H9 (cell line): ENCODE results near the gene PDX1. TPM values are rescaled to one million over a fixed set of nuclear protein-coding genes. Genes with fewer than 3 reads are reported as not detected.

ENCODE experiments used
- DNase-seq: peaks from one replicate; pipeline ENCODE4 v3.0.0-alpha.2; 2017
- H2AFZ ChIP-seq: one replicate; pipeline ENCODE4 v1.6.1; 2013; ENCODE audit warnings: mild to moderate bottlenecking, low read length, control low read depth, moderate library complexity
- H2AK5ac ChIP-seq: 2 replicates; pipeline ENCODE4 v1.6.1; 2013; ENCODE audit warnings: low read length, control low read depth, mixed read lengths; ENCODE audit not compliant: insufficient read length
- H2BK120ac ChIP-seq: one replicate; pipeline ENCODE4 v1.6.1; 2013; ENCODE audit warnings: low read depth, mild to moderate bottlenecking, low read length, control low read depth, inconsistent platforms; ENCODE audit not compliant: poor library complexity, severe bottlenecking
- H2BK12ac ChIP-seq: 2 replicates; pipeline ENCODE4 v1.6.1; 2013; ENCODE audit warnings: low read length, control low read depth, mixed read lengths, low read depth; ENCODE audit not compliant: insufficient read length
- H2BK15ac ChIP-seq: 2 replicates; pipeline ENCODE4 v1.6.1; 2013; ENCODE audit warnings: low read depth, low read length, control low read depth
- H2BK20ac ChIP-seq: one replicate; pipeline ENCODE4 v1.6.1; 2013; ENCODE audit warnings: low read depth, mild to moderate bottlenecking, low read length, control low read depth, inconsistent platforms; ENCODE audit not compliant: poor library complexity, severe bottlenecking
- H2BK5ac ChIP-seq: 2 replicates; pipeline ENCODE4 v1.6.1; 2013; ENCODE audit warnings: low read length, control low read depth, mixed read lengths; ENCODE audit not compliant: insufficient read length
- H3K14ac ChIP-seq: 2 replicates; pipeline ENCODE4 v1.6.1; 2013; ENCODE audit warnings: low read length, control low read depth; ENCODE audit not compliant: insufficient read depth
- H3K18ac ChIP-seq: 2 replicates; pipeline ENCODE4 v1.6.1; 2013; ENCODE audit warnings: low read depth, mild to moderate bottlenecking, mixed read lengths, low read length, control low read depth; ENCODE audit not compliant: insufficient read length
- H3K23ac ChIP-seq: 2 replicates; pipeline ENCODE4 v1.6.1; 2013; ENCODE audit warnings: low read length, control low read depth, mixed read lengths, low read depth; ENCODE audit not compliant: insufficient read length
- H3K23me2 ChIP-seq: 2 replicates; pipeline ENCODE4 v1.6.1; 2013; ENCODE audit warnings: low read depth, mild to moderate bottlenecking, mixed read lengths, low read length, control low read depth; ENCODE audit not compliant: insufficient read length, poor library complexity, severe bottlenecking
- H3K27ac ChIP-seq: 2 replicates; pipeline ENCODE4 v1.5.1; 2013; ENCODE audit warnings: low read length, control low read depth, mixed read lengths, low read depth; ENCODE audit not compliant: insufficient read length
- H3K27me3 ChIP-seq: 2 replicates; pipeline ENCODE4 v1.6.1; 2013; ENCODE audit warnings: low read length, control low read depth, inconsistent platforms; ENCODE audit not compliant: insufficient read depth
- H3K4ac ChIP-seq: 2 replicates; pipeline ENCODE4 v1.6.1; 2013; ENCODE audit warnings: low read depth, mild to moderate bottlenecking, control low read depth, inconsistent platforms, low read length, moderate library complexity
- H3K4me1 ChIP-seq: 2 replicates; pipeline ENCODE4 v1.6.1; 2013; ENCODE audit warnings: low read length, control low read depth, inconsistent platforms; ENCODE audit not compliant: insufficient read depth
- H3K4me2 ChIP-seq: 2 replicates; pipeline ENCODE4 v1.6.1; 2013; ENCODE audit warnings: low read length, control low read depth, mixed read lengths; ENCODE audit not compliant: insufficient read length, insufficient read depth
- H3K56ac ChIP-seq: 2 replicates; pipeline ENCODE4 v1.6.1; 2013; ENCODE audit warnings: low read depth, mild to moderate bottlenecking, mixed read lengths, low read length, control low read depth; ENCODE audit not compliant: insufficient read length
- H3K79me1 ChIP-seq: 2 replicates; pipeline ENCODE4 v1.6.1; 2013; ENCODE audit warnings: low read depth, mild to moderate bottlenecking, moderate library complexity, low read length, control low read depth, inconsistent platforms; ENCODE audit not compliant: insufficient read depth, poor library complexity, severe bottlenecking
- H3K79me2 ChIP-seq: 2 replicates; pipeline ENCODE4 v1.6.1; 2013; ENCODE audit warnings: low read length, control low read depth, inconsistent platforms; ENCODE audit not compliant: insufficient read depth
- H3K9ac ChIP-seq: 2 replicates; pipeline ENCODE4 v1.6.1; 2013; ENCODE audit warnings: low read length, control low read depth, mixed read lengths; ENCODE audit not compliant: insufficient read length; ENCODE audit errors: extremely low read depth
- H3K9me3 ChIP-seq: one replicate; pipeline ENCODE4 v1.6.1; 2013; ENCODE audit warnings: low read depth, low read length, inconsistent platforms; ENCODE audit not compliant: control insufficient read depth
- H3T11ph ChIP-seq: one replicate; pipeline ENCODE4 v1.6.1; 2013; ENCODE audit warnings: mild to moderate bottlenecking, low read length, control low read depth, inconsistent platforms
- H4K20me1 ChIP-seq: one replicate; pipeline ENCODE4 v1.6.1; 2013; ENCODE audit not compliant: control insufficient read depth, insufficient read length, insufficient read depth
- H4K5ac ChIP-seq: 2 replicates; pipeline ENCODE4 v1.6.1; 2013; ENCODE audit warnings: low read depth, mild to moderate bottlenecking, mixed read lengths, low read length, control low read depth; ENCODE audit not compliant: insufficient read length
- H4K8ac ChIP-seq: replicated peaks from 2 replicates; pipeline ENCODE4 v1.6.1; 2013; ENCODE audit warnings: low read length, control low read depth, mixed read lengths, low read depth; ENCODE audit not compliant: insufficient read length
- H4K91ac ChIP-seq: 2 replicates; pipeline ENCODE4 v1.6.1; 2013; ENCODE audit warnings: low read depth, mild to moderate bottlenecking, moderate library complexity, mixed read lengths, low read length, control low read depth; ENCODE audit not compliant: insufficient read length
- H3K27ac Mint-ChIP-seq, 3 experiments: 2 replicates in 2 of 3; 3 replicates in 1 of 3; pipeline ENCODE4 v1.8.0; 2020 to 2021; ENCODE audit warnings: mixed read lengths in 3 of 3, mild to moderate bottlenecking in 1 of 3, moderate library complexity in 1 of 3
- H3K27me3 Mint-ChIP-seq: 2 replicates; pipeline ENCODE4 v1.8.0; 2021; ENCODE audit warnings: low read depth, mild to moderate bottlenecking, moderate library complexity, mixed read lengths
- H3K36me3 Mint-ChIP-seq, 3 experiments: 2 replicates in 2 of 3; 3 replicates in 1 of 3; pipeline ENCODE4 v1.8.0; 2020 to 2021; ENCODE audit warnings: low read depth in 3 of 3, mixed read lengths in 3 of 3; ENCODE audit not compliant: insufficient read depth in 1 of 3
- H3K4me1 Mint-ChIP-seq, 2 experiments: 2 replicates each; pipeline ENCODE4 v1.8.0; 2020; ENCODE audit warnings: mixed read lengths in 2 of 2
- H3K4me3 Mint-ChIP-seq, 2 experiments: 2 replicates in 1 of 2; 3 replicates in 1 of 2; pipeline ENCODE4 v1.8.0; 2020 to 2021; ENCODE audit warnings: mild to moderate bottlenecking in 2 of 2, mixed read lengths in 2 of 2, moderate library complexity in 1 of 2
- H3K9me3 Mint-ChIP-seq, 2 experiments: 2 replicates in 1 of 2; 3 replicates in 1 of 2; pipeline ENCODE4 v1.8.0; 2020; ENCODE audit warnings: mild to moderate bottlenecking in 2 of 2, mixed read lengths in 2 of 2, moderate library complexity in 1 of 2
- WGBS: extraction: QIAGEN DNeasy Blood & Tissue Kit; methylation state at CpG from one replicate; pipeline ENCODE4 v1.1.7; 2013; ENCODE audit warnings: missing lambda C conversion rate, low lambda C conversion rate, mixed read lengths; ENCODE audit not compliant: insufficient read length; ENCODE audit errors: extremely low coverage; 5-methylcytosine and 5-hydroxymethylcytosine counted together
- total RNA-seq: library from RNA; stranded (reverse); gene quantifications from 2 replicates; pipeline ENCODE4 v1.2.1, GENCODE V29; 2021
- TF ChIP-seq, protein P1 (sequence below): fragments of 200-600 bp; sonication (generic); conservative IDR thresholded peaks from 3 replicates; pipeline ENCODE4 v1.8.0; 2021; ENCODE audit warnings: antibody characterized with exemption, mild to moderate bottlenecking

PDX1 gene
- total RNA-seq, 1 experiment from 2014 or later, result not detected

DNA sequence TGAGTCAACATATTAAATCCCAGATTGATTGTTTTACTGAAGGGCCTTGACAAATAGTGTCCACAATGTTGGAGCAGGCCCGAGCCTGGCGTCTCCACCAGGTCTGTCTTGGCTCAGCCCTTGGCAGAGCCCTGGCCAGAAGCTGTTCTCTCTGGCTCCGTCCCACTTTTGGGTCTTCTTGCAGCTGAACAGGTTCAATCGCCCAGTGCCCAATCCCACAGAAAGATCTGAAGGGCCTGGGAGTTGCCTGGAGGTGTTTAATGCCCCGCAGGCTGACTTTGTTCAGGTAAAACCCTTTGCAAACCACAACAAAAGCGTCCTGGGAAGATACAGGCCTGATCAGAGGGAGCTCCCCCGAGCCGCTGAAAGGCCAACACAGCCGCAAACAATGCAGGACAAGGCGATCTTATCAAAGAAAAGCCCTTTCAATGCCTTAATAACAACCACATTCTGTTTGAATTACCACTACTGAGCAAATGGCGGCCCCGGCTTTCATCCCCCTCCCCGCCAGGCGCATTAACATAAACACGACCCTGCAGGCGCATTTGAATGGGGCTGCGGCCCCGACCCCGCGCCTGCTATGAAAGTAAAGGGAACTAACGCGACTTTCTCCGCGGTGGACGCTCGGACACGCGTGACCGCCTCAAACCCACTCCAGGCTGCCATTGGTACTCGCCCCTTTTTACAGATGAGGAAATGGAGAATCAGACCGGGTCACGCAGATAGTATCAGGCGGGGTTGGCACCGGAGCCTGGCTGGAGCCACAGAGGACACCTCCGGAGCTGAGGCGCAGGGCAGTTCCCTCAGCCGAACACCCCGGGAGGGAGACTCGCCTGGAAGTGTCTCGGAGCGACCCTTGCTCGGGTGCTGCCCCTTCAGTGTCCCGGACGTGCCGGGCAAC is 46.2 kb downstream of the PDX1 start:
- peaks cover 39 to 55% of the 10 kb centered on the region in 2 experiments for H3K4me1 Mint-ChIP-seq
- H3K27me3 Mint-ChIP-seq, result peaks cover 100% of the 10 kb centered on the region
- H2AFZ ChIP-seq, result no peak overlapping the region

More for the DNA sequence above, 46.2 kb downstream of the PDX1 start:
- Histone ChIP-seq H4K8ac (no peak overlapping the region), H2BK15ac (no peak overlapping the region), H3K4me1 (peaks cover 9% of the 10 kb centered on the region), H4K91ac (no peak overlapping the region), H3K9ac (no peak overlapping the region), H3K79me2 (no peaks in the 10 kb centered on the region), H4K20me1 (peaks cover 4% of the 10 kb centered on the region), H2BK120ac (no peak overlapping the region), H3T11ph (no peak overlapping the region), H3K56ac (no peak overlapping the region), H3K4ac (no peak overlapping the region), H3K79me1 (no peaks in the 10 kb centered on the region), H3K23me2 (no peaks in the 10 kb centered on the region), H3K27ac (no peak overlapping the region), H4K5ac (no peak overlapping the region), H2BK20ac (no peak overlapping the region), H3K14ac (no peak overlapping the region), H3K27me3 (peaks cover 96% of the 10 kb centered on the region), H2BK12ac (no peak overlapping the region), H3K23ac (no peak overlapping the region), H2AK5ac (no peak overlapping the region), H2BK5ac (no peak overlapping the region), H3K9me3 (no peaks in the 10 kb centered on the region), H3K4me2 (peak overlapping the region; percentile 16), H3K18ac (no peak overlapping the region)
- Mint-ChIP-seq H3K9me3 (peaks cover 2 to 15% of the 10 kb centered on the region in 2 experiments), H3K36me3 (no peaks in the 10 kb centered on the region), H3K4me3 (peak overlapping the region in 1 of 2 experiments; percentile 67; a peak in 3 of 5 replicates), H3K27ac (no peak overlapping the region)
- DNase-seq, result peak; percentile 91
- no CpG with 5 or more reads among the region's 45 CpGs for WGBS
- TF ChIP-seq, protein P1, sequence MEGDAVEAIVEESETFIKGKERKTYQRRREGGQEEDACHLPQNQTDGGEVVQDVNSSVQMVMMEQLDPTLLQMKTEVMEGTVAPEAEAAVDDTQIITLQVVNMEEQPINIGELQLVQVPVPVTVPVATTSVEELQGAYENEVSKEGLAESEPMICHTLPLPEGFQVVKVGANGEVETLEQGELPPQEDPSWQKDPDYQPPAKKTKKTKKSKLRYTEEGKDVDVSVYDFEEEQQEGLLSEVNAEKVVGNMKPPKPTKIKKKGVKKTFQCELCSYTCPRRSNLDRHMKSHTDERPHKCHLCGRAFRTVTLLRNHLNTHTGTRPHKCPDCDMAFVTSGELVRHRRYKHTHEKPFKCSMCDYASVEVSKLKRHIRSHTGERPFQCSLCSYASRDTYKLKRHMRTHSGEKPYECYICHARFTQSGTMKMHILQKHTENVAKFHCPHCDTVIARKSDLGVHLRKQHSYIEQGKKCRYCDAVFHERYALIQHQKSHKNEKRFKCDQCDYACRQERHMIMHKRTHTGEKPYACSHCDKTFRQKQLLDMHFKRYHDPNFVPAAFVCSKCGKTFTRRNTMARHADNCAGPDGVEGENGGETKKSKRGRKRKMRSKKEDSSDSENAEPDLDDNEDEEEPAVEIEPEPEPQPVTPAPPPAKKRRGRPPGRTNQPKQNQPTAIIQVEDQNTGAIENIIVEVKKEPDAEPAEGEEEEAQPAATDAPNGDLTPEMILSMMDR, result no peak
